Measurements from ENCODE around the gene CAST. TPM values are rescaled to one million over a fixed set of nuclear protein-coding genes. Genes with fewer than 3 reads are reported as not detected.

CAST gene
- total and polyA plus RNA-seq, 2 donors from 2014 or later: 83.2 to 282 TPM

- Histone ChIP-seq H3K36me3 (ENCODE audit: control insufficient read depth in 2 of 3, insufficient read depth in 3 of 3, low read length in 3 of 3) (peaks cover 4 to 73% (median 35%) of the 10 kb centered on the region in 3 donors), H3K27ac (ENCODE audit: low read depth in 2 of 2, low read length in 2 of 2) (no peak overlapping the region), H3K9me3 (ENCODE audit: control insufficient read depth in 2 of 3, insufficient read depth in 1 of 3, low read length in 3 of 3) (no peaks in the 10 kb centered on the region), H3K4me3 (ENCODE audit: low read length in 3 of 3) (no peak overlapping the region), H3K9ac (ENCODE audit: low read length in 3 of 3) (no peak overlapping the region), H3K4me1 (ENCODE audit: control insufficient read depth in 2 of 3, insufficient read depth in 2 of 3, low read depth in 1 of 3, low read length in 3 of 3) (no peaks in the 10 kb centered on the region), H3K27me3 (ENCODE audit: control insufficient read depth, insufficient read depth, low read length) (no peaks in the 10 kb centered on the region)
- no peak for TF ChIP-seq CTCF (IDR thresholded peaks at IDR 0.05; ENCODE audit: borderline replicate concordance, extremely low read depth, insufficient read depth)
- peak in 2 of 5 donors; percentile 38 to 40 for DNase-seq
- intact Hi-C loops (cut with DNase I): no loop called here
- FAIRE-seq: no peak
These were observed 78.9 kb downstream of the CAST start for GRCh38 chr5:96741106-96741505.

GRCh38 chr5:96741891-96742309 lies 79.7 kb downstream of the CAST start:
- intact Hi-C loops (cut with DNase I): no loop called here
- Histone ChIP-seq H3K36me3 (ENCODE audit: control insufficient read depth in 2 of 3, insufficient read depth in 3 of 3, low read length in 3 of 3) (peaks cover 8 to 78% (median 31%) of the 10 kb centered on the region in 3 donors), H3K27ac (ENCODE audit: low read depth in 2 of 2, low read length in 2 of 2) (no peak overlapping the region), H3K9ac (ENCODE audit: low read length in 3 of 3) (no peak overlapping the region), H3K4me1 (ENCODE audit: control insufficient read depth in 2 of 3, insufficient read depth in 2 of 3, low read depth in 1 of 3, low read length in 3 of 3) (no peaks in the 10 kb centered on the region), H3K27me3 (ENCODE audit: control insufficient read depth, insufficient read depth, low read length) (no peaks in the 10 kb centered on the region), H3K4me3 (ENCODE audit: low read length in 3 of 3) (no peak overlapping the region), H3K9me3 (ENCODE audit: control insufficient read depth in 2 of 3, insufficient read depth in 1 of 3, low read length in 3 of 3) (no peaks in the 10 kb centered on the region)
- FAIRE-seq (no peak), DNase-seq (no peak)
- no peak for TF ChIP-seq CTCF (IDR thresholded peaks at IDR 0.05; ENCODE audit: borderline replicate concordance, extremely low read depth, insufficient read depth)

- DNase-seq (peak in 3 of 5 donors; percentile 63 to 86 (median 83)), FAIRE-seq (no peak)
- H3K36me3 ChIP-seq (ENCODE audit: control insufficient read depth in 2 of 3, insufficient read depth in 3 of 3, low read length in 3 of 3): peaks cover 8 to 74% (median 34%) of the 10 kb centered on the region in 3 donors
- no peak overlapping the region for H3K4me3 ChIP-seq (ENCODE audit: low read length in 3 of 3)
- no peak for TF ChIP-seq CTCF (IDR thresholded peaks at IDR 0.05; ENCODE audit: borderline replicate concordance, extremely low read depth, insufficient read depth)
- no peak overlapping the region for H3K27ac ChIP-seq (ENCODE audit: low read depth in 2 of 2, low read length in 2 of 2)
- no peak overlapping the region for H3K9ac ChIP-seq (ENCODE audit: low read length in 3 of 3)
- no peaks in the 10 kb centered on the region for H3K9me3 ChIP-seq (ENCODE audit: control insufficient read depth in 2 of 3, insufficient read depth in 1 of 3, low read length in 3 of 3)
- H3K27me3 ChIP-seq (ENCODE audit: control insufficient read depth, insufficient read depth, low read length): no peaks in the 10 kb centered on the region
- intact Hi-C loops (cut with DNase I): no loop called here
- H3K4me1 ChIP-seq (ENCODE audit: control insufficient read depth in 2 of 3, insufficient read depth in 2 of 3, low read depth in 1 of 3, low read length in 3 of 3): no peaks in the 10 kb centered on the region
These were observed 80.4 kb downstream of the CAST start for GRCh38 chr5:96742538-96742937.
